Prostate gland (tissue), 2 donors: ENCODE measurements around the gene DLGAP4. TPM values are rescaled to one million over a fixed set of nuclear protein-coding genes. Genes with fewer than 3 reads are reported as not detected.

Source experiments
- DNase-seq: peaks from one replicate; pipeline ENCODE4 v3.0.0-alpha.2; 2019; ENCODE audit warnings: low spot score
- H3K27ac ChIP-seq, 2 donors: fragments of 200-600 bp; sonication (generic); 2 replicates each; pipeline ENCODE4 v1.5.1; 2017 to 2019
- H3K27me3 ChIP-seq: fragments of 200-600 bp; sonication (generic); replicated peaks from 2 replicates; pipeline ENCODE4 v1.5.1; 2019; ENCODE audit not compliant: insufficient read depth
- H3K36me3 ChIP-seq, 2 donors: fragments of 200-600 bp; sonication (generic); 1 replicate in 1 of 2; 2 replicates in 1 of 2; pipeline versions ENCODE4 v1.5.1 to v1.8.1; 2017 to 2019
- H3K4me1 ChIP-seq: fragments of 200-600 bp; sonication (generic); replicated peaks from 2 replicates; pipeline ENCODE4 v1.5.1; 2019
- H3K4me3 ChIP-seq, 2 donors: fragments of 200-600 bp; sonication (generic); 2 replicates each; pipeline ENCODE4 v1.5.1; 2017 to 2019
- H3K9me3 ChIP-seq: fragments of 200-600 bp; sonication (generic); 2 replicates; pipeline ENCODE4 v1.5.1; 2017
- POLR2A ChIP-seq: fragments of 450-650 bp; IDR thresholded peaks from one replicate; pipeline ENCODE4 v1.6.1; 2016; ENCODE audit warnings: antibody characterized with exemption, mild to moderate bottlenecking
- POLR2AphosphoS5 ChIP-seq: sonication (generic); formaldehyde crosslinking; IDR thresholded peaks from one replicate; pipeline ENCODE4 v1.6.1; 2017; ENCODE audit warnings: antibody characterized with exemption
- WGBS: methylation state at CpG from one replicate; pipeline ENCODE4 v1.1.5; 2018; 5-methylcytosine and 5-hydroxymethylcytosine counted together
- intact Hi-C: fragments of 100-400 bp; cut with DNase I; formaldehyde crosslinking; loops from one replicate; pipeline ENCODE4 v1.14.2; 2022
- total RNA-seq, 2 donors: library from RNA; depleted of rRNA; stranded (reverse); fragments of >200 nt; gene quantifications; one replicate each; pipeline ENCODE4 v1.1.0, GENCODE V29; 2016
- TF ChIP-seq, protein P1 (sequence below), 4 experiments: fragments of 200-600 bp in 2 of 4; fragments of 450-650 bp in 2 of 4; sonication (generic) in 2 of 4; IDR thresholded peaks; 1 replicate in 3 of 4; 2 replicates in 1 of 4; pipeline ENCODE4 v1.5.1; 2016 to 2019; ENCODE audit warnings: antibody characterized with exemption in 4 of 4, mild to moderate bottlenecking in 2 of 4, moderate library complexity in 2 of 4

DLGAP4 gene
- total RNA-seq, 2 donors from 2014 or later: 38.0 to 104 TPM

DNA sequence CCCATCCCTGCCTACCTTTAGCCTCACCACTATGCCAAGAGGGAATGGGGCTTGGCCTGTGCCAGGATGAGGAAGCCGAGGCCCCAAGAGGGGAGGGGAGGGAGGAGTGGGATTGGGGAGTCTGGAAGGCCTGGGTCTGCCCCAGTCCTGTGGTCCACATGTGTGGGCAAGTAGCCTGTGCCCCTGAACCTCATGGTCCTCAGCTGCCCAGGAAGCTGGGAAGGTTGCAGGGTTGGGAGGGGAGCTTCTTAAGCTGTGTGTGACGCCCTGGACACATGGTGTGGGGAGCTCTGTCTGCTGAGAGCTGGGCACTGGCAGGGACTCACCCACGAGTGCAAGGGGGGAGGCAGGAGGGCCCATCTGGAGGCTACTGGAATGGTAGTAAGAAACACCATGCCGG is 31.7 kb downstream of the DLGAP4 start:
- Histone ChIP-seq H3K36me3 (no peaks in the 10 kb centered on the region), H3K27me3 (peaks cover 6% of the 10 kb centered on the region), H3K4me1 (no peaks in the 10 kb centered on the region), H3K9me3 (no peaks in the 10 kb centered on the region), H3K27ac (no peak overlapping the region), H3K4me3 (no peak overlapping the region)
- TF ChIP-seq POLR2AphosphoS5: no peak
- TF ChIP-seq, protein P1, sequence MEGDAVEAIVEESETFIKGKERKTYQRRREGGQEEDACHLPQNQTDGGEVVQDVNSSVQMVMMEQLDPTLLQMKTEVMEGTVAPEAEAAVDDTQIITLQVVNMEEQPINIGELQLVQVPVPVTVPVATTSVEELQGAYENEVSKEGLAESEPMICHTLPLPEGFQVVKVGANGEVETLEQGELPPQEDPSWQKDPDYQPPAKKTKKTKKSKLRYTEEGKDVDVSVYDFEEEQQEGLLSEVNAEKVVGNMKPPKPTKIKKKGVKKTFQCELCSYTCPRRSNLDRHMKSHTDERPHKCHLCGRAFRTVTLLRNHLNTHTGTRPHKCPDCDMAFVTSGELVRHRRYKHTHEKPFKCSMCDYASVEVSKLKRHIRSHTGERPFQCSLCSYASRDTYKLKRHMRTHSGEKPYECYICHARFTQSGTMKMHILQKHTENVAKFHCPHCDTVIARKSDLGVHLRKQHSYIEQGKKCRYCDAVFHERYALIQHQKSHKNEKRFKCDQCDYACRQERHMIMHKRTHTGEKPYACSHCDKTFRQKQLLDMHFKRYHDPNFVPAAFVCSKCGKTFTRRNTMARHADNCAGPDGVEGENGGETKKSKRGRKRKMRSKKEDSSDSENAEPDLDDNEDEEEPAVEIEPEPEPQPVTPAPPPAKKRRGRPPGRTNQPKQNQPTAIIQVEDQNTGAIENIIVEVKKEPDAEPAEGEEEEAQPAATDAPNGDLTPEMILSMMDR (IDR thresholded peaks at IDR 0.05): no peak
- no peak for TF ChIP-seq POLR2A
- DNase-seq: no peak
- 61% methylated on average over 4 of the region's 4 CpGs for WGBS
- intact Hi-C loops: no loop called here

DNA sequence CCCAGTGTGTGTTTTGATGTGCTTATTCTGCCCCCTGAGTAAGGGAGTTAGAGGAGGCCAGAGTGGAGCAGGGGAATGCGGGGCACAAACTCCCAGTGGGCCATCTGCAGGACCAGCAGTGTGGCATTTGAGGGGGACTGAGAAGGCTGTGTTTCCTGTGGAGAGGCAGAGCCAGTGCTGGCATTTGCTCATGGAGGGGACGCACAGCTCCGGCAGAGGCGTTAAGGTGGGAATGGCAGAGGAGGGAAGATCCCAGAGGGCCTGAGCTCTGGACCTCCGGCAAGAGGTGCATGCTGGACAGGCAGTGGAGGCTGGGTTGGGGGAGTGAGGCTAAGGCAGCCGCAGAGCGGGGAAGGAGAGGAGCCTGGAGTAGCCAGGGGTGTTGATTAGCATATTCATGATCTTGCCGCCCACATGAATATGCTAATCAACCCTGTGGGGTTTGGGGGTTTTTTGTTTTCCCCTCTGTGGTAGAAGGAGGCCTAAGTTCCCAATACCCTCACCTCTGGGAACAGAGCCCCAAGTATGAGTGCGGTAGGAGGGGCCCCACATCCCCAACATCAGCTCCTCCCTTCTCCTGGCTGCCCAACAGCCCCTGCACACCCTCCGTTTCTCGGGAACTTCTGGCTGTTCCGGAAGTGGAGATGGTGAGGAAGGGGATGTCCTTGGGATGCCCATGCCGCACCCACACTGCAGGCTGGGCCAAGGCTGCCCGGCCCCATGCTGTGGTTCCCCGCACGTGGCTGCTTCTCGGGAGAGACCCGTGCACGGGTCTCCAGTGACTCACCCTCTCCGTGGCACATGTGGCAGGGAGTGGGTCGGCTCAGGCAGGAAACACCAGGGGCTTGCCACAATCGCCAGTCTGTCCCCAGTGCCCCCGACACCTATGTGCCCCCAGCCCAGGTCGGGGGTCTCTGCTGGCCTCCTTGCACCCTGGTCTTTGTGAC is 33.8 kb downstream of the DLGAP4 start:
- DNase-seq: no peak
- H3K36me3 ChIP-seq: no peaks in the 10 kb centered on the region
- no peaks in the 10 kb centered on the region for H3K4me1 ChIP-seq
- H3K4me3 ChIP-seq: no peak overlapping the region
- no peak overlapping the region for H3K27ac ChIP-seq
- 28% methylated on average over 22 of the region's 24 CpGs for WGBS
- H3K9me3 ChIP-seq: no peaks in the 10 kb centered on the region
- intact Hi-C loops: no loop called here
- peaks cover 6% of the 10 kb centered on the region for H3K27me3 ChIP-seq
- TF ChIP-seq POLR2A: no peak
- no peak for TF ChIP-seq POLR2AphosphoS5
- TF ChIP-seq, protein P1 (IDR thresholded peaks at IDR 0.05): no peak

DNA sequence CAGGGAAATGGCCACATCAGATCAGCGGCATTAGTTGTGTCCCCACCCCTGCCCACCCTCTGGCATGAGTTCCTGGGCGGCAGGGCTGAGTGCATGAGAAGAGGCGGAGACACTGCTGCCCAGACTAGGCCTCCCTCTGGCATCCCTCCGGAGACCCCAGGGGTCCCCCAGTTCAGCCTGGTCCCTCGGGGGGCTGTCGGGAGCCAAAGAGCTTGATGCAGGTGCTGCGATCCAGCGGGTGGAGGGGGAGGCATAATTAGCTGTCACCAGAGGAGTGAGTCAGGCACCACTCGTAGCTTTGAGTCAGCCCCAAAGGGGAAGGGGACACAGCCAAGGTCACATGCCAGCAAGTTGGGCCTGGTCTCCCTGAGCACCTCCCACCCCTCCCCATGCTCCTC is 34.5 kb downstream of the DLGAP4 start:
- intact Hi-C loops: no loop called here
- no peaks in the 10 kb centered on the region for H3K4me1 ChIP-seq
- TF ChIP-seq POLR2A (no peak), POLR2AphosphoS5 (no peak)
- TF ChIP-seq, protein P1 (IDR thresholded peaks at IDR 0.05): no peak
- no peaks in the 10 kb centered on the region for H3K9me3 ChIP-seq
- WGBS: 67% methylated on average over 9 of the region's 9 CpGs
- DNase-seq: no peak
- no peak overlapping the region for H3K27ac ChIP-seq
- no peaks in the 10 kb centered on the region for H3K36me3 ChIP-seq
- H3K27me3 ChIP-seq: peaks cover 6% of the 10 kb centered on the region
- no peak overlapping the region for H3K4me3 ChIP-seq

DNA sequence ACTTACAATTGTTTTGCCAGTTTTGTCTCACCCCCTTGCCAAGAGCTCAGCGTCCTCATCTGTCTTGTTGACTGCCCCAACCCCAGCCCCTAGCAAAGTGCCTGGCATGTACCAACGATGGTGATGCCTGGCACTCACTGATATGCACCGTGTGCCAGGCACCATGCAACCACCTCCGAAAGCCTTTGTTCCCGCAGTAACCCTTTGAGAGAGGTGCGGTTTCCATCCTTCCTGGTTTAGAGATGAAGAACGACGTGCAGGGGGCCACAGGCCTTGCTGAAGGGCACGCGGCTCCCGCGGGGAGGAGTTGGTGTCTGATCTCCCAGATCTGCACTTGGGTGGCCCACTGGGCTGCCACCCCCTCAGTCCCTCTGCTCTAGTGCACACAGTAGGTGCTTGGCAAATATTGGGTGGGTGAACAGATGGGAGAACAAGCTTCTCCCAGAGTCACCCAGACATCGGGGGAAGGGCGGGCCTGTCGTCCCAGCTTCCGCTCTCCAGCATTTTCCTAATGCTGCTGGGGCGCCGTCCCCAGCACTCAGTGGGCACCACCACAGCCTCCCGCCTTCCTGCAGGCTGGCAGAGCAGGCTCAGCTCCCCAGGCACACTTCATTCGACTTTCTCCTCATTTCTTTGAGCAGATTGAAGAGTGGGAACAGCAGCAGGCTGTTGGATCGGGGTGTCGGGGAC is 35.3 kb downstream of the DLGAP4 start:
- Histone ChIP-seq H3K27ac (no peak overlapping the region), H3K4me1 (no peaks in the 10 kb centered on the region), H3K4me3 (no peak overlapping the region), H3K27me3 (peaks cover 6% of the 10 kb centered on the region), H3K36me3 (no peaks in the 10 kb centered on the region), H3K9me3 (no peaks in the 10 kb centered on the region)
- intact Hi-C loops: no loop called here
- no peak for DNase-seq
- TF ChIP-seq POLR2A (no peak), POLR2AphosphoS5 (no peak)
- TF ChIP-seq, protein P1 (IDR thresholded peaks at IDR 0.05): no peak
- 80% methylated on average over 22 of the region's 22 CpGs for WGBS
